Stomach smooth muscle (tissue), 2 donors: ENCODE data around the gene DLG2.
"Not testable (repeated sequence)": the region's sequence is repeated elsewhere in the genome, so short reads cannot be mapped to it uniquely, and the experiment has no call there.

ENCODE experiments used
- H3K27ac ChIP-seq: one replicate; pipeline ENCODE4 v1.7.0; 2013; ENCODE audit warnings: mild to moderate bottlenecking, low read length, inconsistent platforms
- H3K27me3 ChIP-seq, 2 donors: one replicate each; pipeline ENCODE4 v1.7.0; 2013; ENCODE audit warnings: low read length in 2 of 2; ENCODE audit not compliant: insufficient read depth in 2 of 2, control insufficient read depth in 1 of 2
- H3K36me3 ChIP-seq, 2 donors: one replicate each; pipeline ENCODE4 v1.7.0; 2013; ENCODE audit warnings: low read length in 2 of 2; ENCODE audit not compliant: control insufficient read depth in 2 of 2, insufficient read depth in 2 of 2
- H3K4me1 ChIP-seq: one replicate; pipeline ENCODE4 v1.7.0; 2013; ENCODE audit warnings: low read length; ENCODE audit not compliant: control insufficient read depth, insufficient read depth
- H3K4me3 ChIP-seq, 2 donors: one replicate each; pipeline ENCODE4 v1.7.0; 2013; ENCODE audit warnings: low read length in 2 of 2
- H3K9ac ChIP-seq, 2 donors: one replicate each; pipeline ENCODE4 v1.7.0; 2013; ENCODE audit warnings: low read length in 2 of 2, mild to moderate bottlenecking in 1 of 2
- H3K9me3 ChIP-seq, 2 donors: one replicate each; pipeline ENCODE4 v1.7.0; 2013; ENCODE audit warnings: low read length in 2 of 2; ENCODE audit not compliant: control insufficient read depth in 2 of 2
- donor health status: healthy.
- donor health status: Pancreatic carcinoma.

Gene DLG2

GRCh38 chr11:85663080-85663752, 36.1 kb upstream of the DLG2 start:
- H3K9ac ChIP-seq = peak overlapping the region; percentile 97 to 98
- peak overlapping the region; percentile 91 to 92 for H3K4me3 ChIP-seq
- peaks cover 0 to 5% of the 10 kb centered on the region in 2 donors for H3K36me3 ChIP-seq
- peak overlapping the region; percentile 96 for H3K27ac ChIP-seq
- H3K27me3 ChIP-seq = no peaks in the 10 kb centered on the region
- H3K9me3 ChIP-seq = no peaks in the 10 kb centered on the region
- peaks cover 5% of the 10 kb centered on the region for H3K4me1 ChIP-seq

- Histone ChIP-seq H3K4me1 (peaks cover 5% of the 10 kb centered on the region), H3K27ac (no peak overlapping the region), H3K9me3 (no peaks in the 10 kb centered on the region), H3K4me3 (peak overlapping the region; percentile 18 to 92), H3K27me3 (no peaks in the 10 kb centered on the region), H3K36me3 (peaks cover 0 to 7% of the 10 kb centered on the region in 2 donors), H3K9ac (peak overlapping the region in 1 of 2 donors; percentile 51)
These were observed 35.0 kb upstream of the DLG2 start for GRCh38 chr11:85661972-85662664.

GRCh38 chr11:85658180-85658579, 31.0 kb upstream of the DLG2 start:
- peaks cover 5% of the 10 kb centered on the region for H3K4me1 ChIP-seq
- H3K9me3 ChIP-seq = no peaks in the 10 kb centered on the region
- H3K9ac ChIP-seq = no peak overlapping the region
- no peak overlapping the region for H3K4me3 ChIP-seq
- H3K36me3 ChIP-seq = peaks cover 3 to 18% of the 10 kb centered on the region in 2 donors
- no peaks in the 10 kb centered on the region for H3K27me3 ChIP-seq
- no peak overlapping the region for H3K27ac ChIP-seq

GRCh38 chr11:85656777-85657176, 29.6 kb upstream of the DLG2 start:
- no peak overlapping the region for H3K9ac ChIP-seq
- H3K27ac ChIP-seq = no peak overlapping the region
- peaks cover 5% of the 10 kb centered on the region for H3K4me1 ChIP-seq
- H3K4me3 ChIP-seq = no peak overlapping the region
- no peaks in the 10 kb centered on the region for H3K9me3 ChIP-seq
- H3K27me3 ChIP-seq = no peaks in the 10 kb centered on the region
- H3K36me3 ChIP-seq = peaks cover 3 to 18% of the 10 kb centered on the region in 2 donors

GRCh38 chr11:85654343-85654742, 27.2 kb upstream of the DLG2 start:
- H3K27ac ChIP-seq, H3K9me3 ChIP-seq: not testable (repeated sequence)

GRCh38 chr11:85652786-85653447, 25.8 kb upstream of the DLG2 start:
- no peak overlapping the region for H3K9ac ChIP-seq
- peaks cover 7% of the 10 kb centered on the region for H3K4me1 ChIP-seq
- H3K9me3 ChIP-seq = no peaks in the 10 kb centered on the region
- H3K4me3 ChIP-seq = no peak overlapping the region
- peaks cover 3 to 13% of the 10 kb centered on the region in 2 donors for H3K36me3 ChIP-seq
- H3K27me3 ChIP-seq = no peaks in the 10 kb centered on the region
- no peak overlapping the region for H3K27ac ChIP-seq

More at GRCh38 chr11:85654343-85654742, 27.2 kb upstream of the DLG2 start:
- H3K4me3 ChIP-seq, H3K27me3 ChIP-seq, H3K4me1 ChIP-seq, H3K9ac ChIP-seq: not testable (repeated sequence)
- peaks cover 3 to 13% of the 10 kb centered on the region in 2 donors for H3K36me3 ChIP-seq

- peaks cover 7% of the 10 kb centered on the region for H3K4me1 ChIP-seq
- H3K9ac ChIP-seq = no peak overlapping the region
- H3K36me3 ChIP-seq = peaks cover 3% of the 10 kb centered on the region in 2 donors
- no peak overlapping the region for H3K4me3 ChIP-seq
- H3K9me3 ChIP-seq = no peaks in the 10 kb centered on the region
- no peaks in the 10 kb centered on the region for H3K27me3 ChIP-seq
- no peak overlapping the region for H3K27ac ChIP-seq
These were observed 24.0 kb upstream of the DLG2 start for GRCh38 chr11:85651118-85651517.

GRCh38 chr11:85647604-85648299, 20.6 kb upstream of the DLG2 start, which contains the start of gene TMEM126A:
Gene TMEM126A (plus strand): TSS chr11:85647967. CDS start chr11:85650256, 2,289 bp downstream.
- H3K36me3 ChIP-seq = no peaks in the 10 kb centered on the region
- H3K9ac ChIP-seq = peak within 1 kb of the TSS; percentile 66 to 93
- peak within 1 kb of the TSS; percentile 76 for H3K27ac ChIP-seq
- no peaks in the 10 kb centered on the region for H3K9me3 ChIP-seq
- peak within 1 kb of the TSS; percentile 88 to 92 for H3K4me3 ChIP-seq
- H3K4me1 ChIP-seq = peaks cover 7% of the 10 kb centered on the region
- H3K27me3 ChIP-seq = no peaks in the 10 kb centered on the region

- Histone ChIP-seq H3K4me1 (peaks cover 7% of the 10 kb centered on the region), H3K27me3 (no peaks in the 10 kb centered on the region), H3K27ac (peak overlapping the region; percentile 76), H3K4me3 (peak overlapping the region; percentile 88 to 92), H3K9me3 (no peaks in the 10 kb centered on the region), H3K9ac (peak overlapping the region; percentile 66 to 93), H3K36me3 (no peaks in the 10 kb centered on the region)
These were observed 19.9 kb upstream of the DLG2 start for GRCh38 chr11:85647078-85647477.

GRCh38 chr11:85643191-85643614, 16.1 kb upstream of the DLG2 start:
- H3K4me3 ChIP-seq = no peak overlapping the region
- no peak overlapping the region for H3K9ac ChIP-seq
- H3K36me3 ChIP-seq = no peaks in the 10 kb centered on the region
- peaks cover under 1% of the 10 kb centered on the region for H3K4me1 ChIP-seq
- no peaks in the 10 kb centered on the region for H3K27me3 ChIP-seq
- H3K9me3 ChIP-seq = no peaks in the 10 kb centered on the region
- no peak overlapping the region for H3K27ac ChIP-seq
